Activated CD4-positive, alpha-beta T cell treated with anti-CD3 and anti-CD28 coated beads, Interleukin-2, amount 10 ng/mL, durations not matched to agents 24 days and 14 days (primary cell): ENCODE data around the gene TAF11L3. TPM values are rescaled to one million over a fixed set of nuclear protein-coding genes. Genes with fewer than 3 reads are reported as not detected.
"Not testable (repeated sequence)": the region's sequence is repeated elsewhere in the genome, so short reads cannot be mapped to it uniquely, and the experiment has no call there.

ENCODE experiments used
- DNase-seq: peaks from one replicate; pipeline ENCODE4 v3.0.0; 2022
- H3K27ac Mint-ChIP-seq: one replicate; pipeline ENCODE4 v1.8.0; 2022; ENCODE audit warnings: mild to moderate bottlenecking, mixed read lengths
- H3K27me3 Mint-ChIP-seq: one replicate; pipeline ENCODE4 v1.8.0; 2022; ENCODE audit warnings: mixed read lengths
- H3K36me3 Mint-ChIP-seq: one replicate; pipeline ENCODE4 v1.8.0; 2022; ENCODE audit warnings: low read depth, mild to moderate bottlenecking, mixed read lengths
- H3K4me1 Mint-ChIP-seq: one replicate; pipeline ENCODE4 v1.8.0; 2021; ENCODE audit warnings: mixed read lengths
- H3K4me3 Mint-ChIP-seq: one replicate; pipeline ENCODE4 v1.8.0; 2022; ENCODE audit warnings: mild to moderate bottlenecking, moderate library complexity, mixed read lengths
- H3K9me3 Mint-ChIP-seq: one replicate; pipeline ENCODE4 v1.8.0; 2021; ENCODE audit warnings: mixed read lengths
- intact Hi-C: fragments of 100-400 bp; cut with micrococcal nuclease; formaldehyde crosslinking; loops from one replicate; pipeline ENCODE4 v1.15.1; 2023
- total RNA-seq: library from RNA; stranded (reverse); gene quantifications from 2 replicates; pipeline ENCODE4 v1.2.3, GENCODE V29; 2022

TAF11L3 gene
- total RNA-seq, 1 donor from 2014 or later: not detected

DNA sequence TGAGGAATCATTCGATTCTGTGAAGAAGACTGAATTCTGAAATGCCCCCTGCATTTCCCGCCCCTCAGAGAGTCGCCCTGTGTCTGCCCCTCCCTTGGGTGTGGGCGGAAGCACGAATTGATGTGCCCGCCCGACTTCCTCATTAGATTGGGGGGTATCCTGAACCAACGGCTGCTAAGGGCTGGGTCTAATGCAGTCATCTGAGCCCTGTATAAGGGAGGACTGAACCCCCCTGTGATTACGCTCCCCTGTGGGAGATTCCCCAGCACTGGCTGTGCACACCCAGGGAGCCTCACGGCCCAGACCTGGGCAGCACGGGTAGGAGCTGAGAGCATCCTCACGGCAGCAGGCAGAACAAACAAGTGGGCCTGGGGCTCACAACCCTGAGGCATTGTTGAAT, 641 bp upstream of the TAF11L3 start:
- H3K27ac Mint-ChIP-seq, H3K27me3 Mint-ChIP-seq, H3K9me3 Mint-ChIP-seq, H3K4me3 Mint-ChIP-seq, intact Hi-C loops, H3K4me1 Mint-ChIP-seq, H3K36me3 Mint-ChIP-seq: not testable (repeated sequence)
- DNase-seq: peak; percentile 58

DNA sequence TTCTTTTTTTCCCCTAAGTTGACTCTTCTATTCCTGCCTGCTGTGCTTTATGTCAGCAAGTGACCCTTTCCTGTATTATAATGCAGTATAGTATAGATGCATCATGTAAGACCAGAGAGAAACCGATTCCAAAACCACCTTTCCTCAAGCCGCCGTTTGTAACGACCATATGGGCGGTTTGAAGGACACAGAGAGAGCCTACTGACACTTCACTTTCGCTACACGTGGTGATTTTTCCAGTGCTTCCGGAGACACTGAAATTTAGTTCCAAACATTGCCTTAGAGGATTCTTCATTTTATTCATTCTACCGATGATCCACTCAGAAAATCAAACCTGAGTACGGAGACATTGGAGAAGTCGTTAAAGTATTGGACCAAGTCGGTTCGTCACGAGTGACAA, 1.3 kb downstream of the TAF11L3 start:
- DNase-seq, H3K4me3 Mint-ChIP-seq, intact Hi-C loops, H3K27ac Mint-ChIP-seq, H3K27me3 Mint-ChIP-seq, H3K36me3 Mint-ChIP-seq, H3K4me1 Mint-ChIP-seq, H3K9me3 Mint-ChIP-seq: not testable (repeated sequence)

DNA sequence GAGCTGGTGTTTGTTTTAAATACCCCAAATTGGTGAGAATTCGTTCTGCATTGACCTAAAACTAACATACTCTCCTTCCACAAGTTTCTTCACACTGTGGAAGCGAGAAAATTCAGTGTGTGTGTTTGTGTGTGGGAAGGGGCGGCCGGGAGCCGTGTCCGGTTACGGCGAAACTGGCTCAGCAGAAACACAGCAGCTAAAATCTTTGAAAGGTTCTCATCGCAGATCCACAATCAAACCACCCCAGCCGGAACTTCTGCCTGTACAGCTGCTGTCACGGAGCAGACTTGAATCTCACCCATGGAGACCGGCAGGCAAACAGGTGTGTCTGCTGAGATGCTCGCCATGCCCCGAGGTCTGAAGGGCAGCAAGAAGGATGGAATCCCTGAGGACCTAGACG, 3.3 kb downstream of the TAF11L3 start, which contains the start of gene TAF11L4:
Gene TAF11L4 (plus strand): TSS at position 301 of the 400 bp plus-strand sequence.
- DNase-seq, H3K36me3 Mint-ChIP-seq, H3K4me1 Mint-ChIP-seq, H3K4me3 Mint-ChIP-seq, H3K27ac Mint-ChIP-seq, H3K27me3 Mint-ChIP-seq, H3K9me3 Mint-ChIP-seq, intact Hi-C loops: not testable (repeated sequence)

DNA sequence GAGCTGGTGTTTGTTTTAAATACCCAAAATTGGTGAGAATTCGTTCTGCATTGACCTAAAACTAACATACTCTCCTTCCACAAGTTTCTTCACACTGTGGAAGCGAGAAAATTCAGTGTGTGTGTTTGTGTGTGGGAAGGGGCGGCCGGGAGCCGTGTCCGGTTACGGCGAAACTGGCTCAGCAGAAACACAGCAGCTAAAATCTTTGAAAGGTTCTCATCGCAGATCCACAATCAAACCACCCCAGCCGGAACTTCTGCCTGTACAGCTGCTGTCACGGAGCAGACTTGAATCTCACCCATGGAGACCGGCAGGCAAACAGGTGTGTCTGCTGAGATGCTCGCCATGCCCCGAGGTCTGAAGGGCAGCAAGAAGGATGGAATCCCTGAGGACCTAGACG, 6.8 kb downstream of the TAF11L3 start, which contains the start of gene TAF11L5:
Gene TAF11L5 (plus strand): TSS at position 301 of the 400 bp plus-strand sequence.
- DNase-seq, H3K9me3 Mint-ChIP-seq, H3K36me3 Mint-ChIP-seq, H3K4me1 Mint-ChIP-seq, H3K4me3 Mint-ChIP-seq, H3K27me3 Mint-ChIP-seq, intact Hi-C loops, H3K27ac Mint-ChIP-seq: not testable (repeated sequence)

DNA sequence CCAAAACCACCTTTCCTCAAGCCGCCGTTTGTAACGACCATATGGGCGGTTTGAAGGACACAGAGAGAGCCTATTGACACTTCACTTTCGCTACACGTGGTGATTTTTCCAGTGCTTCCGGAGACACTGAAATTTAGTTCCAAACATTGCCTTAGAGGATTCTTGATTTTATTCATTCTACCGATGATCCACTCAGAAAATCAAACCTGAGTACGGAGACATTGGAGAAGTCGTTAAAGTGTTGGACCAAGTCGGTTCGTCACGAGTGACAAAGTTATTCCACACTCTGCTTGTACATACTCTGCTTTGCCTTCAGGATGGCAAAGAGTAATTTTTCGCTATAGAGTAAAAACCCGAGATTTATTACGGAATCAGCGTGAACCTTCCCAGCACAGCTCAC, 8.3 kb downstream of the TAF11L3 start:
- H3K27ac Mint-ChIP-seq, intact Hi-C loops, H3K4me3 Mint-ChIP-seq, H3K27me3 Mint-ChIP-seq, H3K36me3 Mint-ChIP-seq, H3K9me3 Mint-ChIP-seq, H3K4me1 Mint-ChIP-seq: not testable (repeated sequence)
- DNase-seq: peak; percentile 69

DNA sequence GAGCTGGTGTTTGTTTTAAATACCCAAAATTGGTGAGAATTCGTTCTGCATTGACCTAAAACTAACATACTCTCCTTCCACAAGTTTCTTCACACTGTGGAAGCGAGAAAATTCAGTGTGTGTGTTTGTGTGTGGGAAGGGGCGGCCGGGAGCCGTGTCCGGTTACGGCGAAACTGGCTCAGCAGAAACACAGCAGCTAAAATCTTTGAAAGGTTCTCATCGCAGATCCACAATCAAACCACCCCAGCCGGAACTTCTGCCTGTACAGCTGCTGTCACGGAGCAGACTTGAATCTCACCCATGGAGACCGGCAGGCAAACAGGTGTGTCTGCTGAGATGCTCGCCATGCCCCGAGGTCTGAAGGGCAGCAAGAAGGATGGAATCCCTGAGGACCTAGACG, 10.2 kb downstream of the TAF11L3 start, which contains the start of gene TAF11L6:
Gene TAF11L6 (plus strand): TSS at position 301 of the 400 bp plus-strand sequence.
- H3K9me3 Mint-ChIP-seq, intact Hi-C loops, H3K27ac Mint-ChIP-seq, H3K27me3 Mint-ChIP-seq, H3K4me3 Mint-ChIP-seq, H3K36me3 Mint-ChIP-seq, DNase-seq, H3K4me1 Mint-ChIP-seq: not testable (repeated sequence)

Other genes with a start within 250 kb of the TAF11L3 start
- not detected in 2 replicates for gene TAF11L2, start 20.1 kb upstream of the TAF11L3 start, total RNA-seq
- gene TAF11L4, start 3.4 kb downstream of the TAF11L3 start, total RNA-seq: not detected in 2 replicates
- gene TAF11L5, start 6.9 kb downstream of the TAF11L3 start, total RNA-seq: not detected in 2 replicates
- gene TAF11L6, start 10.3 kb downstream of the TAF11L3 start, total RNA-seq: not detected in 2 replicates
- gene TAF11L7, start 67.4 kb downstream of the TAF11L3 start, total RNA-seq: not detected in 2 replicates
- gene TAF11L8, start 72.6 kb downstream of the TAF11L3 start, total RNA-seq: not detected in 2 replicates
- not detected in 2 replicates for gene TAF11L9, start 76.0 kb downstream of the TAF11L3 start, total RNA-seq
- gene TAF11L10, start 79.5 kb downstream of the TAF11L3 start, total RNA-seq: not detected in 2 replicates
- not detected in 2 replicates for gene TAF11L11, start 85.8 kb downstream of the TAF11L3 start, total RNA-seq
- gene TAF11L12, start 92.0 kb downstream of the TAF11L3 start, total RNA-seq: not detected in 2 replicates
- not detected in 2 replicates for gene TAF11L13, start 113.7 kb downstream of the TAF11L3 start, total RNA-seq
- not detected in 2 replicates for gene TAF11L14, start 116.1 kb downstream of the TAF11L3 start, total RNA-seq